GM06990 (cell line): ENCODE data around the gene POU6F2.

Experiments used
- DNase-seq: peaks from one replicate; pipeline ENCODE4 v3.0.0-alpha.2; 2011; ENCODE audit not compliant: insufficient read length; ENCODE audit errors: extremely low read depth
- H3K27me3 ChIP-seq: replicated peaks from 2 replicates; pipeline ENCODE4 v1.6.0; 2011; ENCODE audit warnings: low read length; ENCODE audit not compliant: control insufficient read depth, insufficient read depth
- H3K36me3 ChIP-seq: 2 replicates; pipeline ENCODE4 v1.5.1; 2011; ENCODE audit warnings: low read length; ENCODE audit not compliant: control insufficient read depth, insufficient read depth
- H3K4me3 ChIP-seq: replicated peaks from 2 replicates; pipeline ENCODE4 v1.5.1; 2011; ENCODE audit warnings: low read depth, mild to moderate bottlenecking, control low read depth, low read length
- CTCF ChIP-seq: IDR thresholded peaks from 2 replicates; pipeline ENCODE4 v1.5.1; 2011; ENCODE audit warnings: low read length, control low read depth, mild to moderate bottlenecking, inconsistent platforms; ENCODE audit not compliant: insufficient read depth, poor library complexity, severe bottlenecking

The POU6F2 gene

GRCh38 chr7:39402034-39402433 lies 424.3 kb downstream of the POU6F2 start:
- Histone ChIP-seq H3K27me3 (no peaks in the 10 kb centered on the region; the same call in 1 of the 2 replicates), H3K4me3 (no peak overlapping the region), H3K36me3 (no peaks in the 10 kb centered on the region)
- TF ChIP-seq CTCF = no peak
- no peak for DNase-seq

GRCh38 chr7:39404907-39405306 lies 427.2 kb downstream of the POU6F2 start:
- no peak for DNase-seq
- no peak for TF ChIP-seq CTCF
- H3K36me3 ChIP-seq = no peaks in the 10 kb centered on the region
- no peaks in the 10 kb centered on the region; the same call in 1 of the 2 replicates for H3K27me3 ChIP-seq
- no peak overlapping the region for H3K4me3 ChIP-seq

- TF ChIP-seq CTCF = no peak
- Histone ChIP-seq H3K4me3 (no peak overlapping the region), H3K36me3 (no peaks in the 10 kb centered on the region), H3K27me3 (no peaks in the 10 kb centered on the region; the same call in 1 of the 2 replicates)
- DNase-seq = no peak
Measured at GRCh38 chr7:39405581-39405980, 427.9 kb downstream of the POU6F2 start.

- no peak for DNase-seq
- H3K27me3 ChIP-seq = no peaks in the 10 kb centered on the region; the same call in 1 of the 2 replicates
- no peak overlapping the region for H3K4me3 ChIP-seq
- no peak for TF ChIP-seq CTCF
- H3K36me3 ChIP-seq = no peaks in the 10 kb centered on the region
Measured at GRCh38 chr7:39406467-39406866, 428.8 kb downstream of the POU6F2 start.

GRCh38 chr7:39407137-39407536 lies 429.4 kb downstream of the POU6F2 start:
- Histone ChIP-seq H3K27me3 (no peaks in the 10 kb centered on the region; the same call in 1 of the 2 replicates), H3K4me3 (no peak overlapping the region), H3K36me3 (no peaks in the 10 kb centered on the region)
- no peak for TF ChIP-seq CTCF
- no peak for DNase-seq

GRCh38 chr7:39407723-39408122 lies 430.0 kb downstream of the POU6F2 start:
- no peak for DNase-seq
- H3K4me3 ChIP-seq = no peak overlapping the region
- H3K36me3 ChIP-seq = no peaks in the 10 kb centered on the region
- TF ChIP-seq CTCF = no peak
- no peaks in the 10 kb centered on the region; the same call in 1 of the 2 replicates for H3K27me3 ChIP-seq
